HG03045 (cell line): ENCODE data around the gene ECD.
"Not testable (repeated sequence)": the region's sequence is repeated elsewhere in the genome, so short reads cannot be mapped to it uniquely, and the experiment has no call there.

Experiments used
- ATAC-seq: cut with Tn5 transposase; IDR thresholded peaks from one replicate; pipeline ENCODE4 v1.9.1; 2021; ENCODE audit warnings: mild to moderate bottlenecking, moderate library complexity; ENCODE audit not compliant: unreplicated experiment

The ECD gene

GRCh38 chr10:73161079-73161478 lies 6.7 kb downstream of the ECD start:
- no peak for ATAC-seq

GRCh38 chr10:73159038-73159648 lies 8.7 kb downstream of the ECD start:
- ATAC-seq, result no peak

DNA sequence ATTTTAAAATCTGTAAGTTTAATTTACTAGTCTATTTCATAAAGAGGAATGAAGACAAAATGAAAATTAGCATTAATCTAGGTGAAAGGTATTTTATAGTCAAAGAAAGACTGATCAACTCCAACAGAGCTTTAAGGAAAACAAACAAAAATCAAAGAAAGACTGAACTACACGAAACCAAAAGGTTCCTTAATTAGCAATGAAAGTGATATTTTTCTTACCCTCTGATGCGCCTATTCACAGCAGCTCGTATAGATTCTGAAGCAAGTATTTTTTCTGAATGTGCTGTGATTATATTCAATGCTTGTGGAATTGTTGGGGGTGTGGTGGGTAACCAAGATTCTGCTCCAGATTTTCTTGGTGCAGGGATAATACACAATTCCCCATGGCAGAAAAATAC lies 11.8 kb downstream of the ECD start:
- no peak for ATAC-seq

DNA sequence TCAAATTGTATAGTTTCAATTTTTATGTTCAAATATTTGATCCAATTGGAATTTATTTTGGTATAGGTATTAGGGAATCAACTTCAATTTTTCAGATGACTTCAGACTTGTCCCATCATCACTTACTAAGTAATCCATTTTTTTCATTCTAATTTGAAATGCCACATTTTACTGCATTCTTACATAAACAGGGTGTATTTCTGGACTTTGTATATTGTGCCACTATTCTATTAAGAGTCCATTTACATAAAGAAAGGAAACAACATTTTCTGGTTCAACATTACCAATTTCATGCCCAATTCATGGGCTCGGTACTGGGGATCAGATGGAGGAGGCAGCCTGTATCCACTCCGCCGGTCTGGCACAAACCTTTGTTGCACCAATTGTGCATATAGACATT lies 15.8 kb downstream of the ECD start:
- ATAC-seq, result no peak

DNA sequence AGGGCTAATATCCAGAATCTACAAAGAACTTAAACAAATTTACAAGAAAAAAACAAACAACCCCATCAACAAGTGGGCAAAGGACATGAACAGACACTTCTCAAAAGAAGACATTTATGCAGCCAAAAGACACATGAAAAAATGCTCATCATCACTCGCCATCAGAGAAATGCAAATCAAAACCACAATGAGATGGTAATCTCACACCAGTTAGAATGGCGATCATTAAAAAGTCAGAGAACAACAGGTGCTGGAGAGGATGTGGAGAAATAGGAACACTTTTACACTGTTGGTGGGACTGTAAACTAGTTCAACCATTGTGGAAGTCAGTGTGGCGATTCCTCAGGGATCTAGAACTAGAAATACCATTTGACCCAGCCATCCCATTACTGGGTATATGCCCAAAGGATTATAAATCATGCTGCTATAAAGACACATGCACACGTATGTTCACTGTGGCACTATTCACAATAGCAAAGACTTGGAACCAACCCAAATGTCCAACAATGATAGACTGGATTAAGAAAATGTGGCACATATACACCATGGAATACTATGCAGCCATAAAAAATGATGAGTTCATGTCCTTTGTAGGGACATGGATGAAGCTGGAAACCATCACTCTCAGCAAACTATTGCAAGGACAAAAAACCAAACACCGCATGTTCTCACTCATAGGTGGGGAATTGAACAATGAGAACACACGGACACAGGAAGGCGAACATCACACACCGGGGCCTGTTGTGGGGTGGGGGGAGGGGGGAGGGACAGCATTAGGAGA lies 17.0 kb downstream of the ECD start:
- not testable (repeated sequence) for ATAC-seq

GRCh38 chr10:73141603-73142002 lies 26.2 kb downstream of the ECD start:
- ATAC-seq, result no peak

GRCh38 chr10:73139251-73139650 lies 28.6 kb downstream of the ECD start:
- ATAC-seq, result no peak

- ATAC-seq, result no peak
These were observed 31.2 kb downstream of the ECD start for GRCh38 chr10:73136627-73137026.

DNA sequence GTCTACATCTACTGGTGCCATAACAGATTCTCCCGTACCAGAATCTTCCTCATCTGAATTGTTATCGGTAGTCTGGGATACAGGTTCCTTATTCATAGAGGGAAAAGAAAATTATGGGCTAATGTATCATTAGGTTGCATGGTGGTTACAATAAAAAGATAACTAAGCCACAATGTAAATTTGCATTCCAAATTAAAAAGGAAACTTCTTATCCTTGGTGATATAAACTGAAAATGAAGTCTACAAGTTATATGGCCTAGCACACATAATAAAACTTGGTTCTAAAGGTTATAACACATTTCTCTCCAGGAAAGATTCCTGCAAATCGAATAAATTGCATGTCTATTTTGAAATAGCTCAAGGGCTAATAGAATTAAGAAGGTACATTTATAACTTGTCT lies 33.1 kb downstream of the ECD start:
- no peak for ATAC-seq

- no peak for ATAC-seq
These were observed 35.7 kb downstream of the ECD start for GRCh38 chr10:73131913-73132686.

- no peak for ATAC-seq
These were observed 36.5 kb downstream of the ECD start for GRCh38 chr10:73131301-73131700.

DNA sequence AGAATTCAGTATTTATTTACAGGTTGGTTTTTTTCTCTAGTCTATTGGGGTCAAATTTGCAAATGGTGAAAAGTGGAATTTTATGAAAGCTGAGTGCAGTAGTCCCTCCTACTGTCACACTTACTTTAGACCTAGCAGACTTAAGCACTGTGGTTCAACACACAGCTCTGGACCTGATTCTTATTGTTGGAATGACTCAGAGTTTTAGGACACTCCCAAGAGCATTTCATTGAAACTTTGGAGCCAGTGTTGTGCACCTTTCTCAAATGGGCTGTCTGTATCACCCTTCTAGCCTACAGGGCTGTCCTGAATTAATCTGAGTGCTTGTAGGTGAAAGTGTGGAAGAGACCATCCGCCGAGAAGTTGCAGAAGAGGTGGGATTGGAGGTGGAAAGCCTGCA lies 41.5 kb downstream of the ECD start:
- ATAC-seq, result no peak

- ATAC-seq, result no peak
These were observed 47.9 kb downstream of the ECD start for GRCh38 chr10:73119952-73120351.

GRCh38 chr10:73119457-73119856 lies 48.4 kb downstream of the ECD start:
- ATAC-seq, result no peak

DNA sequence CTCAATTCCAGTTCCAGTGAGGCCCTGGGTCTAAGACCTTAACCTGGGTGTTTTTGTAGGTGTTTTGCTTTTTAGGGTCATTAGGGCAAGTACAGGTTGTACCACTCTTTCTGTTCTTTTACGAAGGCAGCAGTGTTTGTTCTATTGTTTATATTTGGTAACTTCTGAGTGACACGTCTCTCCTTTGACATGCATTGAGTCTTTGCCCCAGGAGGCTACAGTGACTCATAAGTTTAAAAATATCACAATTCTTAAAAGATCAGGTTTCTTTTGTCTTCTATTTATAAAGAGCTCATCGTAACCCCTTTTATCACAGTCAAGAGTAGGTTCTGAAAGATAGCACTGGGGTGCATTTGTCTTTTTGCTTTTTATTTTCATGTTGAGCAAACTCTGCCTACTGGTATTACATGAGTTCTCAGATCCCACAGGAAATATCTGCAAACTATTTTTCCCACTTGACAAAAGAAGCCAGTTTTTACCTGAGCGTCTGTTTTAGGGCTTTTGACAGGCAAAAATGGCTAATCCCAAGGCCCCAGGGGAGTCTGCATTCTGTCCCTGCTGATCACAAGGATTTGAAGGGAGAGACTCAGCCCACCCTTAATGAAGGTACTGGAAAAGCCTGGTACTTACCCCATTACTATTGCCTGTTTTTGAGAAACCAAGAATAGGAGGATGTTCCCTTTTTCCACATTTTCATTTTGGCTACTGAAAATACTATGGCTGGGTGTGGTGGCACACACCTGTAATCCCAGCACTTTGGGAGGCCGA lies 49.6 kb downstream of the ECD start:
- ATAC-seq, result peak; percentile 75

DNA sequence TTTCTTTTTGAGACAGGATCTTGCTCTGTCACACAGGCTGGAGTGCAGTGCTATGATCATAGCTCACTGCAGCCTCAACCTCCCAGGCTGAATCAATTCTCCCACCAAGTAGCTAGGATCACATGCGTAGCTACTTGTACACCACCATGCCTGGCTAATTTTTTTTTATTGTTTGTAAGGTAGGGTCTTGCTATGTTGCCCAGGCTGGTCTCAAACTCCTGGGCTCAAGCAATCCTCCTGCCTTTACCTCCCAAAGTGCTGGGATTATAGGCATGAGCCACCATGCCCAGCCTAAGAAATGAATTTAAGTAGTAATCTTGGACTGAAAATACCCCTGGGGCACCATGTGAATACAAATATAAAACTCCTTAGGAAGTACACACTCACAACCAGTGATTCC lies 51.8 kb downstream of the ECD start:
- no peak for ATAC-seq

DNA sequence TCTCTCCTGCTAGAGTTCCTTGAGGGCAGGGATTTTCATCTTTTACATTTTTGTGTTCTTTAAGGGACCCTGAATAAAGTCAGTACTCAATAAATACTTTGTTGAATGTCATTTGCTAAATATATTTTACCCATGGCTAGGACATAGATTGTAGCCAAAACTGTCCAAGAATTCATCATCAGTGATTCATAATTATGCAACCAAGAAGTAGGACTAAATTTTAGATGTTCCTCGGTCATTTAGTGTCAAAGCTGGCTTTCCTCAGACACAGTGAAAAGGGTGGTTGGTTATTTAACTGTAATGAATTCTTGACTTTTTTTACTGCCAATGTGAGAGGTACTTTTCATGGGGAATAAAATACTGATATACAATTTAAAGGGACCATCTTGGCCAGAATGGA lies 54.3 kb downstream of the ECD start:
- no peak for ATAC-seq

GRCh38 chr10:73112032-73112431 lies 55.8 kb downstream of the ECD start:
- ATAC-seq, result not testable (repeated sequence)

DNA sequence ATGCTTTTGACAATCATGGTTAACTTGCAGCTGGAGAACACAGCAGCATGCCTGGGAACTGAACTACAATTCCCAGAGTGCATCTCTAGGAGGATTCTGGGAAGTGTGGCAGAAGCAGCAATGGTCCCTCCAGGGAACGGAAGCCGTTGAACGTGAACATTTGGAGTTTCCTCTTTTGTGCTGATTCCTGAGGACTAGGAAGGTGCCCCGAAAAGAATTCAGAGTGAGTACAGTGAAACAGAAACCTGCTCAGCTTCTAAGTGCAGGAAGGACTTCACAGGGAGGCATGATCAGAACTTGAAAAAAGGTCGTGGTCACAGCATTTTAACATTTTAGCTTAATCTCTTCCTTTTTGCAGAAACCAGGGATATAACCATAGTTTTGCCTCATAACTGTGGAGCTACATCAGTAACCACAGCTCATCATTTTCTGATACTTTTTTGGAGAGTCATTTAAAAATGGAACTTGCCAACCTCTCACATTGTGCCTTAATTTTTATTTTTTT lies 57.4 kb downstream of the ECD start, which contains the start of gene NUDT13:
Gene NUDT13 (plus strand): TSS at position 111 of the 505 bp plus-strand sequence. CDS start 3,911 bp downstream, outside the sequence.
- peak; percentile 65 for ATAC-seq

DNA sequence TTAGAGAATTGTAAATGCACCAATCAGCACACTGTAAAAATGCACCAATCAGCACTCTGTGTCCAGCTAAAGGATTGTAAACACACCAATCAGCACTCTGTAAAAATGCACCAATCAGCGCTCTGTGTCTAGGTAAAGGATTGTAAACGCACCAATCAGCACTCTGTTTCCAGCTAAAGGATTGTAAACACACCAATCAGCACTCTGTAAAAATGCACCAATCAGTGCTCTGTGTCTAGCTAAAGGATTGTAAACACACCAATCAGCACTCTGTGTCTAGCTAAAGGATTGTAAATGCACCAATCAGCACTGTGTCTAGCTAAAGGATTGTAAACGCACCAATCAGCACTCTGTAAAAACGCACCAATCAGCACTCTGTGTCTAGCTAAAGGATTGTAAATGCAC lies 58.6 kb downstream of the ECD start:
- ATAC-seq, result not testable (repeated sequence)

DNA sequence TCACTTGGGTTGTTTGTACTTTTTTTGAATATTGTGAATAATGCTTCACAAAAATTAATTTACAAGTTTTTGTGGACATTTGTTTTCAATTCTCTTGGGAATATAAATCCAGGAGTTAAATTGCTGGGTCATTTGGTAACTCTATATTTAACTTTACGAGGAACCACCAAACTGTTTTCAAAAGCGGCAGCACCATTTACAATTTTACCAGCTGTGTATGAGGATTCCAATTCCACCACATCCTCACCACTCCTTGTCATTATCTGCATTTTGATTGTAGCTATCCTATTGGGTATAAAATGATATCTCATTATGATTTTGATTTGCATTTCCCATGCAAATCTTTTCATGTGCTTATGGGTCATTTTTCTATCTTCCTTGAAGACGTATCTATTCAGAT lies 61.5 kb downstream of the ECD start:
- ATAC-seq, result no peak
